H1 (cell line): ENCODE measurements around the gene KCNMA1. TPM values are rescaled to one million over a fixed set of nuclear protein-coding genes. Genes with fewer than 3 reads are reported as not detected.

Source experiments
- polyA plus RNA-seq, 7 experiments: library from polyadenylated mRNA; depleted of rRNA in 3 of 7; stranded (reverse) in 5 of 7; unstranded in 2 of 7; fragments of >200 nt in 5 of 7; fragments of 200-250 nt in 2 of 7; gene quantifications; 1 replicate in 5 of 7; 2 replicates in 1 of 7; 4 replicates in 1 of 7; pipeline versions ENCODE4 v1.2.1 to v1.2.3, GENCODE V29; 2011 to 2013; ENCODE audit warnings: missing spikeins in 2 of 7, mixed read lengths in 2 of 7
- small RNA-seq: library from polyadenylated mRNA; stranded (forward); fragments of <200 nt; extraction: miRNeasy Mini kit (QIAGEN cat#:217004); gene quantifications from one replicate; pipeline ENCODE3, GENCODE V24; 2013; ENCODE audit not compliant: insufficient read depth
- total RNA-seq: library from RNA; stranded (reverse); fragmentation: NEBNext Ultra II Directional; extraction: Animal tissue kit (Norgen Biotek cat#: 25700); gene quantifications from 2 replicates; pipeline ENCODE4 v1.2.1, GENCODE V29; 2021

The KCNMA1 gene
- total and polyA plus RNA-seq, 2 of the 8 experiments (the other 6 are each of a cell fraction or from before 2014, with no cell fraction given) = 10.2 to 11.1 TPM

Small RNA genes lying within 50 kb of the gene (small RNA-seq; reads per million reads assigned to genes)
- gene ATP5MC1P8 (not detected), gene COX6CP15 (not detected), gene RF00322 (not detected), gene RNA5SP321 (not detected)
